HFF-Myc (cell line): ENCODE measurements around the gene PTGES.

Source experiments
- DNase-seq: peaks from one replicate; pipeline ENCODE4 v3.0.0-alpha.2; 2011; ENCODE audit warnings: low read depth; ENCODE audit errors: extremely low read depth
- H3K4me3 ChIP-seq: replicated peaks from 2 replicates; pipeline ENCODE4 v1.5.1; 2011; ENCODE audit warnings: low read depth, mild to moderate bottlenecking, control low read depth, low read length
- TF ChIP-seq, protein P1 (sequence below): IDR thresholded peaks from 2 replicates; pipeline ENCODE4 v1.5.1; 2012; ENCODE audit warnings: mild to moderate bottlenecking, low read depth, low read length, control low read depth; ENCODE audit errors: missing control alignments

Gene PTGES

DNA sequence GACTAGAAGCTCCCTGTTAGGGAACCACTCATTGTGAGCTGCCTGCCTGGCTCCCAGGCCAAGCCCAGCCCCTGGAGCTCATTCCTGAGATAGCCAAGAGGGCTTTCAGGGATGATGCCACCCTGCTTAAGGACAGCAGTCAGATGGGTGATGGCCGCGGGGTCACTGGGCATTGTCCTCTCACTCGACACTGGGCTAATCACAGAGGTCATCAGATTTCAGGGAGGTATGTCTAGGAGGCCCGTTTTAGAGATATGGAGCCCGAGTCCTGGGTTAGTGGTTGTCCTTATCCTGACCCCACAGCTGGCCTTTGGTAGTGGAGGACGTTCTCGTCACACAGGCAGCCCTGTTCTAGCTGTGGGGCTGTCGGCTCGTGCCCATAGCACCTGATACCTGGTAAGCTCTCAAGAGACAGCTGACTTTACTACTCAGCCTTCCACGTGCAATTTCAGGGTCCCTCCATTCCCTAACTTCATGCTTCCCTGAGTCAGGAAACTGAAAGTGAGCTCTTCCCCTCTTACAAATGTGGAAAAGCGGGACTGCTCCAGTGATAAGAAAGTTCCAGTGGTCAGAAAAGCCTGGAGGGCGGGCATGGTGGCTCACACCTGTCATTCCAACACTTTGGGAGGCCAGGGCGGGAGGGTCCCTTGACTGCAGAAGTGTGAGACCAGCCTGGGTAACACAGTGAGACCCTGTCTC is 7.1 kb upstream of the PTGES start:
- H3K4me3 ChIP-seq = no peak overlapping the region
- TF ChIP-seq, protein P1, sequence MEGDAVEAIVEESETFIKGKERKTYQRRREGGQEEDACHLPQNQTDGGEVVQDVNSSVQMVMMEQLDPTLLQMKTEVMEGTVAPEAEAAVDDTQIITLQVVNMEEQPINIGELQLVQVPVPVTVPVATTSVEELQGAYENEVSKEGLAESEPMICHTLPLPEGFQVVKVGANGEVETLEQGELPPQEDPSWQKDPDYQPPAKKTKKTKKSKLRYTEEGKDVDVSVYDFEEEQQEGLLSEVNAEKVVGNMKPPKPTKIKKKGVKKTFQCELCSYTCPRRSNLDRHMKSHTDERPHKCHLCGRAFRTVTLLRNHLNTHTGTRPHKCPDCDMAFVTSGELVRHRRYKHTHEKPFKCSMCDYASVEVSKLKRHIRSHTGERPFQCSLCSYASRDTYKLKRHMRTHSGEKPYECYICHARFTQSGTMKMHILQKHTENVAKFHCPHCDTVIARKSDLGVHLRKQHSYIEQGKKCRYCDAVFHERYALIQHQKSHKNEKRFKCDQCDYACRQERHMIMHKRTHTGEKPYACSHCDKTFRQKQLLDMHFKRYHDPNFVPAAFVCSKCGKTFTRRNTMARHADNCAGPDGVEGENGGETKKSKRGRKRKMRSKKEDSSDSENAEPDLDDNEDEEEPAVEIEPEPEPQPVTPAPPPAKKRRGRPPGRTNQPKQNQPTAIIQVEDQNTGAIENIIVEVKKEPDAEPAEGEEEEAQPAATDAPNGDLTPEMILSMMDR = no peak

DNA sequence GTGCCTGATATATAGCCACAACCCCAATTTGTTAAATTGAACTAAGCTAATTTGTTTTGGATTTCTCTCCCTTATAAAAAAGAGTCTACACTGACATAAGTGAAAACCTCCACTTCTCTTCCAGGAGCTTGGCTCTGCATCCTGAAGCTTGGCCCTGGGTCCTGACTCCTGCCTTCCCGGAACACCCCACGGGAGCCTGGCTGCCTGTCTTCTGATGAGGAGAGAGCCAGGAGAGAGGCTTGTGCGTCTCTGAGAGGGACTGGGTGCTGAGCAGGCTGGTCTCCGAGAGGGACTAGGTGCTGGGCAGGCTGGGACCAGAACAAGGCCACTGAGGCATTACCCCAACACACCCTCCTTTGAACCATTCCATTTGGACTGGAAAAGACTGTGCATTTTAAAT is 6.5 kb upstream of the PTGES start:
- TF ChIP-seq, protein P1 = no peak
- H3K4me3 ChIP-seq = no peak overlapping the region
- DNase-seq = no peak

More for the DNA sequence above, 7.1 kb upstream of the PTGES start:
- DNase-seq = no peak

DNA sequence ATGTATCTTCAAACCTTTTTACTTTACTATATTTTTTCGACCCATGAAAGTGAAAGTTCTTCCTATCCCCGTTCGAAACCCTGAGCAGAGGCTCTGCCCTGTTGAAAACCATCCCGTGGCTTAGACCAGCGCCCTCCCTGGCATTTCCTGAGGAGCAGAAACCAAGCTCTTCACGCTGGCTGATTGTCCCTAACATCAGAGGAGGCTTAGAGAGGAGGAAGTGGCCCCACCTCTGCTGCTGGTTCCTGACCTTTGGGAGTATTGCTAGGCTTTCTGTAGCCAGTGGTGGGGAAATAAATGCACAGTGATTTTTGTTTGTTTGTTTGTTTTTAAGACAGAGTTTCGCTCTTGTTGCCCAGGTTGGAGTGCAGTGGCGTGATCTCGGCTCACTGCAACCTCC is 4.2 kb upstream of the PTGES start:
- no peak for DNase-seq
- H3K4me3 ChIP-seq = no peak overlapping the region
- TF ChIP-seq, protein P1 = no peak

DNA sequence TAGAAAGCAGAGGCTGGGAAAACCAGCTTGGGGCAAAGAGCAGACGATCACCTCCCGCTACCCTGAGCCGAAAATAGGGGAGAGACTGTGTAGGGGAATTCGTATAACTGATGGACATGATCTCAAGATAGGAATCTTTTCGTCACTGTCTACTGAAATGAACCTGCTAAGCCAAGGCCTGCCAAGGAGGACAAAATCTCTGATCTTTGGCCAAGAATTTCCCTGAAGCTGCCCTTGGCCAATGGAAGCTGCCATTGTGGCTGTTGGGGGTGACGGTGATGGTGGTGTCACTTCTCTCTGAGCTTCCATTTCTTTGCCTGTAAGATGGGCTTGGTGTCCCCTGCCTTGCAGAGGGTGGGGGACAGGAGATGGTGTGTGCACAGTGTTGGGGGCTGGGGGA is 3.3 kb upstream of the PTGES start:
- DNase-seq = no peak
- no peak overlapping the region for H3K4me3 ChIP-seq
- TF ChIP-seq, protein P1 = no peak

DNA sequence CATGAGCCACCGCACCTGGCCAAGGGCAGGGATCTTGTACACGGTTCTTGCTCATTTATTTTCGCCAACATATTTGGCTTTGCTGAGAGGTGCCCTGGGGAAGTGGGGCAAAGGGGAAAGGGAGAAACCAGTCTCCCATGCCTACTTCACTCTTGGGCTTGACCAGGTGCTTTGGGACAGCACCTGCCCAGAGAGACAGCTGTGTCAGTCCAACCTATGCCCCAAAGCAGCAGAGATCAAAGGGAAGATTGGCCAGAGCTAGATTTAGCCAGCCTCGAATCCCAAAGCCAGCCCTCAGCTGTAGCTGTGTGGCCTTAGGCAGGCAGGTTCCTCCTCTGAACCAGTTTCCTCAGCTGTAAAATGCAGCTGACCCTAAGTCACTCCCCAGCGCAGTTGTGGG is 2.3 kb upstream of the PTGES start:
- TF ChIP-seq, protein P1 = no peak
- no peak overlapping the region for H3K4me3 ChIP-seq
- DNase-seq = no peak

DNA sequence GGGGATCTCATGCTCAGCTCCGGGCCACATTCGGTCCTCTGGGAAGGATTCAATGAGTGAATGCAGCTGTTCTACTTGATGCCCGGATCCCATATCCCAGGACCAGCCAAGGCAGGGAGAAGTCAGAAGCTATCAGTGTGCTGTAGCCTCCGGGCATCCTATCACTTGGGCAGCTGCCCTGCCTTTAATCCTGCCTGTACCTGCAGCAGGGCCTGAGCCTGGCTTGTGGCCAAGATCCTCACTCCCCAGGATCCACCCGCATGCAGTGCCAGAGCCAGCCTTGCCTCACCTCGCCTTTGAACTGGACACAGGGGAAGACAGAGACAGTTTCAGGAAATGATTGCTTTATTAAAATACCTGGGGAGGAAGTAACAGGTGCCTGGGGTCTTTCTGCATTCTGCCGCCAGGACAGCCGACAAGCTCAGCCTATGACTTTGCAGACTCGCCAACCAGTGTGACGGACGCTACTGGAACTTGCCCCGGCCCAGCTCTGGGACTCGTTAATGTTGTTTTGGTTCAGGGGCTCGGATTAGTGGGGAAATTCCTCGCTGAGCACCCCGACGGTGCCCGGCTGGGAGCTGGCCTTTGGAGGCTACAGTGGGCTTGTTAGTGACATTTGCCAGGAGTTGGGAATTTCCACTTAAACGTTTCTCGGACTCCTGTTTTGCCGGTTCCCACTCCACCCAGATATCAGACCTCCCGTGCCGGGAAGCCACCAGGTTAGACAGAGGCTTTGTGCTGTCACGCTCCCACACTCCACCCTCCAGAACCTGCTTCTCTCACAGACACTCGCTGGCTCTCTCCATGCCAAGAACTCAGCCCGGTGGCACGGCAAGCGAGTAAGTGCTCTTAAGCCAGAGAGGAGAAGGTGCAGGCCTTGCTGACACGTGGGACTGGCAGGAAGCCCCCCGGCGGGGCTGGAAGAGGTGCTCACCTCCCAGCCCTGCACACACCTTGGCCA is 721 bp downstream of the PTGES start:
- H3K4me3 ChIP-seq = peak overlapping the region; percentile 55
- TF ChIP-seq, protein P1 = no peak
- DNase-seq = no peak
